ENCODE results near the gene IGFBP2.

DNA sequence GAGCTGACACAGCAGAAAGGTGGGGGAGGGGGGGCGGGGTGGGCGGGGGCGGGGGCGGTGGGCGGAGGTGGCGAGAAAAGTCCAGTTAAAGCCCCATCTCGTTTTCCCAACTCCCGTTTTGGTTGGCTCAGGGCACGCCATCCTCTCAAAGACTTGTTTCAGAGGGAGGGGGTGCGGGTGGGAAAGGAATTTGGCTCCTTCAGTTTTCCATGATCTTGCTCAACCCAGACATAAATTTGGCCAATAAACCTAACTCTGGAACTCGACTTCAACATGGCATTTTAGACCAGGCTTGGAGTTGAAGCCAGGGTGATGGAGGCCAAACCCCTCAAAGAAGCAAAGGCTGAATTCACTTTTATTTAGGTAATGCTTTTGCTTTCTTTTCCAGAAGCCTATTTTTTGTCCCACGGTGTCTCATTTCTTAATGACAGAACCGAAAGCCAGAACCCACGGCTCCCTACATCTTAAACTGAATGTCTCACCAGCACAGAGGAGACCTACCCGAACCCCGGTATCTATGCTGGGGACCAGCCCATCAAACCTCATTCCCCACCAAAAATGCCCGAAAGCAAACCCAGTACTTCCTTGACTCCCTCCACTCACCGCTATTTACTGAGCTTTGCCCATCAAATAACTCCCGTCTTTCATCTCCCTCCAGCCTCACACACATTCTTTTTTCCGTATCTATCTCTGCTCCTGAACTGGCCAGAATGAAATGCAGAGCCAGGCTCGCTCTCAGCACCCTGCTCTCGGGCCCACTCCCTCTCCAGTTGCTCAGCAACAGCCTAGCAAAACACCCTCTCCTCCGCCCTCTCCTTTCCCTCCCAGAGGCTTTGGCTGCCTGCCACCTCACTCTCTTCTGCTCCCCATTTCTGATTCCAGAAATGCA lies 57.9 kb downstream of the IGFBP2 start:
- no peak for TF ChIP-seq FOXA1 (IDR thresholded peaks at IDR 0.05)
- TF ChIP-seq FOXM1 (IDR thresholded peaks at IDR 0.05; ENCODE audit: borderline replicate concordance), result no peak
- no peak for TF ChIP-seq TARDBP (IDR thresholded peaks at IDR 0.05)
- TF ChIP-seq SP1 (IDR thresholded peaks at IDR 0.05), result no peak
- TF ChIP-seq ELF4 (IDR thresholded peaks at IDR 0.05), result no peak
- TF ChIP-seq L3MBTL2 (conservative IDR thresholded peaks at IDR 0.05), result no peak
- TF ChIP-seq HDGF (IDR thresholded peaks at IDR 0.05; ENCODE audit: borderline replicate concordance), result no peak
- TF ChIP-seq LEF1 (IDR thresholded peaks at IDR 0.05; ENCODE audit: borderline replicate concordance), result no peak
- no peak for TF ChIP-seq BHLHE40 (IDR thresholded peaks at IDR 0.05; ENCODE audit: borderline replicate concordance)
- TF ChIP-seq CTBP1 (IDR thresholded peaks at IDR 0.05; ENCODE audit: borderline replicate concordance), result no peak

Measured in HEK293T (cell line).